Spleen (tissue), 7 donors: ENCODE data around the gene FAM53B.

ENCODE experiments used
- POLR2A ChIP-seq, 3 donors: fragments of 450-650 bp; IDR thresholded peaks; one replicate each; pipeline ENCODE4 v1.5.1; 2017; ENCODE audit warnings: antibody characterized with exemption in 3 of 3, mild to moderate bottlenecking in 1 of 3
- POLR2AphosphoS5 ChIP-seq, 3 donors: sonication (generic); formaldehyde crosslinking; IDR thresholded peaks; one replicate each; pipeline ENCODE4 v1.5.1; 2017; ENCODE audit warnings: antibody characterized with exemption in 3 of 3
- TF ChIP-seq, protein P1 (sequence below), 11 experiments: fragments of 200-600 bp in 7 of 11; fragments of 450-650 bp in 4 of 11; sonication (generic) in 4 of 11; IDR thresholded peaks in 8 of 11; conservative IDR thresholded peaks in 3 of 11; 1 replicate in 7 of 11; 2 replicates in 4 of 11; pipeline versions ENCODE4 v1.4.0 to v1.8.0; 2016 to 2021; ENCODE audit warnings: antibody characterized with exemption in 11 of 11, inconsistent platforms in 4 of 11, mild to moderate bottlenecking in 1 of 11
- donor health status: DM: no; HTN: no; CAD: no; lungs with moderate emphysema.
- donor health status: DM: no; HTN: no; CAD: no.
- donor health status: DM: no; HTN: no; CAD: no.

DNA sequence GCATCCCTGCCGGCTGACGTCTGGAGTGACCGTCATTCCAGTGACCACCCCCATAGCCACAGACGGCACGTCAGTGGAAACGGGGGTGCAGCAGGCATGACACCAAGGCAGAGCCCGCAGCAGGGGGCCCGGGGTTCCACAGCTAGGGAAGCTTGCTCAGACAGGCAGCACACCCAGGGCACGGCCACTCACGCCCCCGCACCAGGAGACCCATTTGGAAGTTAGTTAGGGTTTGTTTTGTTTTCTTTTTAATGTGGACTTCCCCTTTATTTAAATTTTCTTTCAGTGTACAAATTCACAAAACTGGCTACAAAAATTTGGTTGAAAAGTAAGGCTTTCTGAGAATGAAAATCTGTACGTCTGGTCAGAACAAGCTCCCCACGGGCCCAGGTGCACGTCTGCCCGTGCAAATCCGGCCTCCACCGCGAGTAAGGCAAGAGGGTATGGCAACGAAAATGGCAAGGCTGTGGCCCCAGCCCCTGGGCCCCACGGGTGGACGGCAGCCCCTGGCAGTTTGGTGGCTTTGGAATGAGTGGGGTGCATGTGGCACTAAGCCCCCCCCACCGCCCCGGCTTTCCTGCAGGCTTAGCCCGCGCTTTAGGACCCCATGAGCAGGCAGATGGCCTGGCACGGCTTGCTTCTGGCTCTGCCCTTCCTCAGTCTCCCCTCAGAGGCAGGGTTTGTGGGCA, 124.2 kb downstream of the FAM53B start:
- TF ChIP-seq, protein P1, sequence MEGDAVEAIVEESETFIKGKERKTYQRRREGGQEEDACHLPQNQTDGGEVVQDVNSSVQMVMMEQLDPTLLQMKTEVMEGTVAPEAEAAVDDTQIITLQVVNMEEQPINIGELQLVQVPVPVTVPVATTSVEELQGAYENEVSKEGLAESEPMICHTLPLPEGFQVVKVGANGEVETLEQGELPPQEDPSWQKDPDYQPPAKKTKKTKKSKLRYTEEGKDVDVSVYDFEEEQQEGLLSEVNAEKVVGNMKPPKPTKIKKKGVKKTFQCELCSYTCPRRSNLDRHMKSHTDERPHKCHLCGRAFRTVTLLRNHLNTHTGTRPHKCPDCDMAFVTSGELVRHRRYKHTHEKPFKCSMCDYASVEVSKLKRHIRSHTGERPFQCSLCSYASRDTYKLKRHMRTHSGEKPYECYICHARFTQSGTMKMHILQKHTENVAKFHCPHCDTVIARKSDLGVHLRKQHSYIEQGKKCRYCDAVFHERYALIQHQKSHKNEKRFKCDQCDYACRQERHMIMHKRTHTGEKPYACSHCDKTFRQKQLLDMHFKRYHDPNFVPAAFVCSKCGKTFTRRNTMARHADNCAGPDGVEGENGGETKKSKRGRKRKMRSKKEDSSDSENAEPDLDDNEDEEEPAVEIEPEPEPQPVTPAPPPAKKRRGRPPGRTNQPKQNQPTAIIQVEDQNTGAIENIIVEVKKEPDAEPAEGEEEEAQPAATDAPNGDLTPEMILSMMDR (IDR thresholded peaks at IDR 0.05 in 8 of 11, conservative IDR thresholded peaks at IDR 0.05 in 3 of 11), result no peak
- TF ChIP-seq POLR2AphosphoS5 (IDR thresholded peaks at IDR 0.05) (peak in 1 of 3 donors; percentile 60), POLR2A (IDR thresholded peaks at IDR 0.05) (no peak)
